Measurements from ENCODE around the gene MMP24. TPM values are rescaled to one million over a fixed set of nuclear protein-coding genes. Genes with fewer than 3 reads are reported as not detected.

The MMP24 gene
- polyA plus RNA-seq, 1 of the 3 experiments (the other 2 are of a cell fraction), result 18.1 TPM

GRCh38 chr20:35284267-35284991, 57.9 kb downstream of the MMP24 start, which contains the start of gene EIF6 (continued):
- TF ChIP-seq USF1 (IDR thresholded peaks at IDR 0.05; ENCODE audit: borderline replicate concordance, low read depth) (no peak), REST (IDR thresholded peaks at IDR 0.05; ENCODE audit: low read depth, low read length) (no peak), YY1 (IDR thresholded peaks at IDR 0.05; ENCODE audit: low read depth) (no peak; the same call in 1 of the 2 replicates), JUND (IDR thresholded peaks at IDR 0.05) (no peak), GABPA (IDR thresholded peaks at IDR 0.05; ENCODE audit: low read depth) (peak; percentile 91), TAF1 (IDR thresholded peaks at IDR 0.05; ENCODE audit: borderline replicate concordance, low read depth, low read length) (peak; percentile 81), FOXJ3 (CRISPR knock-in tag; IDR thresholded peaks at IDR 0.05) (no peak)

GRCh38 chr20:35284992-35285805, 58.7 kb downstream of the MMP24 start:
- Histone ChIP-seq H3K9ac (peak overlapping the region; percentile 81), H3K27ac (ENCODE audit: low read depth in 2 of 2, low read length in 1 of 2) (peak overlapping the region; percentile 67 to 75), H3K36me3 (replicated peaks in 1 of 2; ENCODE audit: control insufficient read depth in 1 of 2, insufficient read depth in 2 of 2, low read length in 1 of 2) (peaks cover 8 to 18% of the 10 kb centered on the region in 2 experiments), H3K4me2 (peak overlapping the region; percentile 76), H3K4me1 (ENCODE audit: control insufficient read depth in 1 of 2, insufficient read depth in 2 of 2, low read depth in 1 of 2, low read length in 1 of 2) (peaks cover 0 to 14% of the 10 kb centered on the region in 2 experiments; a peak in 3 of 4 replicates), H3F3A (replicated peaks; ENCODE audit: insufficient read depth) (peaks cover 12% of the 10 kb centered on the region), H3K9me2 (no peaks in the 10 kb centered on the region), H4K20me1 (ENCODE audit: insufficient read depth) (no peaks in the 10 kb centered on the region), H3K4me3 (ENCODE audit: low read depth in 2 of 2, low read length in 1 of 2) (peak overlapping the region; percentile 71 to 80), H3K9me3 (no peaks in the 10 kb centered on the region), H3K79me2 (ENCODE audit: insufficient read depth) (peaks cover 43% of the 10 kb centered on the region), H3K27me3 (ENCODE audit: insufficient read depth) (no peaks in the 10 kb centered on the region), H2AFZ (ENCODE audit: low read depth) (peak overlapping the region; percentile 89)
- ChIA-PET CTCF (interaction anchor here (0.8 to 4.0 kb wide), 5 partner anchors 8 to 44 kb away, joined by 3 to 20 read pairs (median 3); no protein-coding TSS in a partner anchor), POLR2A (interaction anchor here (0.8 to 1.7 kb wide), 2 partner anchors 11 to 13 kb away, joined by 3 to 5 read pairs; no protein-coding TSS in a partner anchor)
- 41% methylated on average over 19 of the region's 19 CpGs for WGBS (ENCODE audit: low lambda C conversion rate)
- no peak for DNase-seq
- TF ChIP-seq USF2 (IDR thresholded peaks at IDR 0.05; ENCODE audit: borderline replicate concordance, low read depth, low read length) (no peak), GABPA (IDR thresholded peaks at IDR 0.05; ENCODE audit: low read depth) (no peak), MXI1 (IDR thresholded peaks at IDR 0.05; ENCODE audit: low read depth, low read length) (0 out of 2 replicates have a peak, but pooled peaks have one; percentile 17), FOXM1 (IDR thresholded peaks at IDR 0.05; ENCODE audit: low read depth) (no peak), REST (IDR thresholded peaks at IDR 0.05; ENCODE audit: low read depth, low read length) (no peak), TAF1 (IDR thresholded peaks at IDR 0.05; ENCODE audit: borderline replicate concordance, low read depth, low read length) (no peak)

Measured in SK-N-SH (cell line).